MM.1S (cell line): ENCODE results near the gene MPZL2.

Experiments
- CTCF ChIP-seq: fragments of 300-600 bp; sonication (generic); IDR thresholded peaks from 2 replicates; pipeline ENCODE4 v1.5.1; 2016; ENCODE audit warnings: antibody characterized with exemption, low read length, mixed read lengths
- EZH2 ChIP-seq: fragments of 300-600 bp; sonication (generic); optimal IDR thresholded peaks from 2 replicates; pipeline ENCODE3; 2017; ENCODE audit warnings: low read depth, mild to moderate bottlenecking, antibody characterized with exemption, low read length, mixed read lengths
- EZH2phosphoT487 ChIP-seq: fragments of 300-600 bp; sonication (generic); IDR thresholded peaks from 2 replicates; pipeline ENCODE4 v1.6.1; 2018; ENCODE audit warnings: antibody characterized with exemption, low read length

DNA sequence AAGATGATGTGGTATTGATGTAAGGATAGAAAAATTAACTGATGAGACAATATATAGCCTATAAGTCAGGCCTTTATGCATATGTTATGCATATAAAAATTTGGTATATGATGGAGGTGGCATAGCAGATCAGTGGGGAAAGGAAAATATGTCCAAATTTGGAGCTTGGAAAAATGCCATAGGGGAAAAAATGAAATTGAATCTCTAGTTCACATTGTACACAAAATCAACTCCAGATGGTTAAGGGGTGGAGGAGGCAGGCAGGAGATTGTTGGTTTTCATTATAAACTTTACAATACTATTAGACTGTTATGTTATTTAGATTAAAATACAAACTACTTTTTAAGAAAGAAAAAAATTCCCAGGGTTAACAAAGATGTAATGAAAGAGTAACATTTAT is 25.3 kb upstream of the MPZL2 start:
- no peak for TF ChIP-seq CTCF
- TF ChIP-seq EZH2 = no peak
- no peak for TF ChIP-seq EZH2phosphoT487
